WTC11 (cell line): ENCODE results near the gene SLC8A1. TPM values are rescaled to one million over a fixed set of nuclear protein-coding genes. Genes with fewer than 3 reads are reported as not detected.

Experiments used
- ATAC-seq: fragments of 200-7000 bp; cut with Tn5 transposase; 2 replicates; pipeline ENCODE4 v1.10.0; 2021; ENCODE audit warnings: mild to moderate bottlenecking, moderate library complexity
- CTCF ChIA-PET: fragments of 300-600 bp; sonication (Branson Sonifier 250); formaldehyde crosslinking; loops from one replicate; lab custom pipeline; 2021; ENCODE audit warnings: antibody characterized with exemption; lab: Charles Lee
- POLR2A ChIA-PET: fragments of 350-600 bp; sonication (Branson Sonifier 250); formaldehyde crosslinking; loops from one replicate; lab custom pipeline; 2021; ENCODE audit warnings: antibody characterized with exemption; lab: Charles Lee
- DNase-seq: peaks from one replicate; pipeline ENCODE4 v3.0.0; 2021; ENCODE audit warnings: low spot score
- H3K27ac Mint-ChIP-seq: 2 replicates; pipeline ENCODE4 v1.8.0; 2021; ENCODE audit warnings: mixed read lengths
- H3K27me3 Mint-ChIP-seq: 2 replicates; pipeline ENCODE4 v1.8.0; 2021; ENCODE audit warnings: low read depth, mild to moderate bottlenecking, moderate library complexity, mixed read lengths
- H3K36me3 Mint-ChIP-seq: 2 replicates; pipeline ENCODE4 v1.8.0; 2021; ENCODE audit warnings: mixed read lengths
- H3K4me1 Mint-ChIP-seq: 2 replicates; pipeline ENCODE4 v1.8.0; 2022; ENCODE audit warnings: mixed read lengths
- H3K4me3 Mint-ChIP-seq: 2 replicates; pipeline ENCODE4 v1.8.0; 2021; ENCODE audit warnings: mild to moderate bottlenecking, moderate library complexity, mixed read lengths
- H3K9me3 Mint-ChIP-seq: 2 replicates; pipeline ENCODE4 v1.8.0; 2021; ENCODE audit warnings: mixed read lengths
- ARID4B ChIP-seq: sonication (generic); formaldehyde crosslinking; IDR thresholded peaks from 2 replicates; pipeline ENCODE4 v1.8.0; 2023; ENCODE audit warnings: missing genetic modification reagents, mild to moderate bottlenecking, borderline replicate concordance
- ATF2 ChIP-seq: sonication (generic); formaldehyde crosslinking; IDR thresholded peaks from 2 replicates; pipeline ENCODE4 v1.8.1; 2022; ENCODE audit warnings: low read depth, missing genetic modification reagents, borderline replicate concordance
- ATF6 ChIP-seq: sonication (generic); formaldehyde crosslinking; IDR thresholded peaks from 2 replicates; pipeline ENCODE4 v1.8.1; 2023; ENCODE audit warnings: mild to moderate bottlenecking, missing genetic modification reagents
- E2F4 ChIP-seq: sonication (generic); formaldehyde crosslinking; IDR thresholded peaks from 2 replicates; pipeline ENCODE4 v1.8.1; 2022; ENCODE audit warnings: low read depth, mild to moderate bottlenecking, moderate library complexity, missing genetic modification reagents, borderline replicate concordance
- E2F5 ChIP-seq: sonication (generic); formaldehyde crosslinking; IDR thresholded peaks from 2 replicates; pipeline ENCODE4 v1.8.1; 2022; ENCODE audit warnings: mild to moderate bottlenecking, moderate library complexity, missing genetic modification reagents
- EMX1 ChIP-seq: fragments of 250-450 bp; sonication (Bioruptor Pico); IDR thresholded peaks from 2 replicates; pipeline ENCODE4 v1.8.0; 2021; ENCODE audit warnings: mild to moderate bottlenecking
- IRF2 ChIP-seq: sonication (generic); formaldehyde crosslinking; IDR thresholded peaks from 2 replicates; pipeline ENCODE4 v1.8.0; 2022; ENCODE audit warnings: low read depth, missing genetic modification reagents, borderline replicate concordance
- MXD4 ChIP-seq: fragments of 250-450 bp; sonication (Bioruptor Pico); IDR thresholded peaks from 2 replicates; pipeline ENCODE4 v1.8.0; 2021; ENCODE audit warnings: mild to moderate bottlenecking, moderate library complexity, borderline replicate concordance
- NFATC4 ChIP-seq: fragments of 250-450 bp; sonication (Bioruptor Pico); IDR thresholded peaks from 2 replicates; pipeline ENCODE4 v1.9.0; 2021; ENCODE audit warnings: mild to moderate bottlenecking
- NR2C2 ChIP-seq: sonication (generic); formaldehyde crosslinking; IDR thresholded peaks from 2 replicates; pipeline ENCODE4 v1.8.0; 2022; ENCODE audit warnings: mild to moderate bottlenecking, missing genetic modification reagents
- OVOL2 ChIP-seq: fragments of 250-450 bp; sonication (Bioruptor Pico); IDR thresholded peaks from 2 replicates; pipeline ENCODE4 v1.9.0; 2021; ENCODE audit warnings: mild to moderate bottlenecking, borderline replicate concordance
- RELA ChIP-seq: sonication (generic); formaldehyde crosslinking; IDR thresholded peaks from 2 replicates; pipeline ENCODE4 v1.8.1; 2022; ENCODE audit warnings: missing genetic modification reagents, mild to moderate bottlenecking, borderline replicate concordance
- SMAD3 ChIP-seq: sonication (generic); formaldehyde crosslinking; IDR thresholded peaks from 2 replicates; pipeline ENCODE4 v1.8.0; 2022; ENCODE audit warnings: missing genetic modification reagents, mild to moderate bottlenecking, borderline replicate concordance
- SMAD4 ChIP-seq: sonication (generic); formaldehyde crosslinking; IDR thresholded peaks from 2 replicates; pipeline ENCODE4 v1.8.0; 2022; ENCODE audit warnings: mild to moderate bottlenecking, missing genetic modification reagents
- STAT6 ChIP-seq: sonication (generic); formaldehyde crosslinking; conservative IDR thresholded peaks from 2 replicates; pipeline ENCODE4 v1.8.1; 2023; ENCODE audit warnings: mild to moderate bottlenecking, low read depth, missing genetic modification reagents, moderate library complexity
- TCF7 ChIP-seq: sonication (generic); formaldehyde crosslinking; IDR thresholded peaks from 2 replicates; pipeline ENCODE4 v1.8.0; 2022; ENCODE audit warnings: mild to moderate bottlenecking, low read depth, missing genetic modification reagents, moderate library complexity
- ZNF138 ChIP-seq: sonication (generic); formaldehyde crosslinking; conservative IDR thresholded peaks from 2 replicates; pipeline ENCODE4 v1.8.1; 2022; ENCODE audit warnings: mild to moderate bottlenecking, moderate library complexity, missing genetic modification reagents
- ZSCAN18 ChIP-seq: fragments of 250-450 bp; sonication (Bioruptor Pico); IDR thresholded peaks from 2 replicates; pipeline ENCODE4 v2.1.2; 2022; ENCODE audit warnings: mild to moderate bottlenecking, moderate library complexity
- total RNA-seq: library from RNA; stranded (reverse); gene quantifications from 3 replicates; pipeline ENCODE4 v1.2.3, GENCODE V29; 2021

The SLC8A1 gene
- total RNA-seq, 1 experiment from 2014 or later: 2.6 TPM

GRCh38 chr2:40367652-40368051 lies 84.2 kb downstream of the SLC8A1 start (continued):
- no peak for TF ChIP-seq ARID4B (CRISPR knock-in tag)
- no peak for TF ChIP-seq STAT6
- TF ChIP-seq ATF2 (CRISPR knock-in tag): no peak
- TF ChIP-seq EMX1 (CRISPR knock-in tag): no peak

- ATAC-seq: no peak
- no peaks in the 10 kb centered on the region for H3K27me3 Mint-ChIP-seq
- H3K9me3 Mint-ChIP-seq: no peaks in the 10 kb centered on the region
- DNase-seq: no peak
- no peak overlapping the region for H3K4me3 Mint-ChIP-seq
- no peaks in the 10 kb centered on the region for H3K36me3 Mint-ChIP-seq
- H3K27ac Mint-ChIP-seq: no peak overlapping the region
- POLR2A ChIA-PET: no interaction called here
- H3K4me1 Mint-ChIP-seq: peaks cover 21% of the 10 kb centered on the region
- CTCF ChIA-PET: no interaction called here
- TF ChIP-seq RELA (CRISPR knock-in tag): no peak
- TF ChIP-seq E2F5: no peak
These were observed 84.9 kb downstream of the SLC8A1 start for GRCh38 chr2:40367032-40367431.

- DNase-seq: no peak
- Mint-ChIP-seq H3K36me3 (no peaks in the 10 kb centered on the region), H3K4me3 (no peak overlapping the region), H3K9me3 (no peaks in the 10 kb centered on the region), H3K27ac (no peak overlapping the region; the same call in 1 of the 2 replicates), H3K27me3 (no peaks in the 10 kb centered on the region), H3K4me1 (peaks cover 5% of the 10 kb centered on the region)
- POLR2A ChIA-PET: interaction anchor here (1.3 kb wide), 1 partner anchor 9 kb away, joined by 3 read pairs; no protein-coding TSS in a partner anchor
- CTCF ChIA-PET: no interaction called here
- no peak for ATAC-seq
- TF ChIP-seq IRF2: no peak
- TF ChIP-seq ZNF138: no peak
- TF ChIP-seq SMAD4 (CRISPR knock-in tag): no peak
- TF ChIP-seq ZSCAN18 (CRISPR knock-in tag): no peak
- no peak for TF ChIP-seq TCF7 (CRISPR knock-in tag)
- TF ChIP-seq E2F4: no peak
- TF ChIP-seq NR2C2 (CRISPR knock-in tag): no peak
- TF ChIP-seq ATF6: no peak
- no peak for TF ChIP-seq SMAD3 (CRISPR knock-in tag)
- no peak for TF ChIP-seq NFATC4 (CRISPR knock-in tag)
- no peak for TF ChIP-seq MXD4 (CRISPR knock-in tag)
- no peak for TF ChIP-seq OVOL2 (CRISPR knock-in tag)
These were observed 87.6 kb downstream of the SLC8A1 start for GRCh38 chr2:40364151-40364874.
